AG09319 (cell line): ENCODE results near the gene LCN1.

Experiments
- DNase-seq: peaks from one replicate; pipeline ENCODE4 v3.0.0-alpha.2; 2010; ENCODE audit warnings: low read depth; ENCODE audit errors: extremely low read depth
- CTCF ChIP-seq: IDR thresholded peaks from 2 replicates; pipeline ENCODE4 v1.5.1; 2011; ENCODE audit warnings: low read depth, mild to moderate bottlenecking, inconsistent platforms, low read length, moderate library complexity

Gene LCN1

GRCh38 chr9:135515083-135515951 is 5.9 kb upstream of the LCN1 start:
- no peak for TF ChIP-seq CTCF
- DNase-seq: no peak

GRCh38 chr9:135516132-135516860 is 4.9 kb upstream of the LCN1 start:
- DNase-seq: no peak

GRCh38 chr9:135517407-135517822 is 3.8 kb upstream of the LCN1 start:
- TF ChIP-seq CTCF: no peak
- no peak for DNase-seq

More at GRCh38 chr9:135516132-135516860, 4.9 kb upstream of the LCN1 start:
- no peak for TF ChIP-seq CTCF

GRCh38 chr9:135519179-135519971 is 1.9 kb upstream of the LCN1 start:
- no peak for DNase-seq
- no peak for TF ChIP-seq CTCF

GRCh38 chr9:135521608-135522095 is 412 bp downstream of the LCN1 start:
- TF ChIP-seq CTCF: no peak

GRCh38 chr9:135522137-135522877 is 1.1 kb downstream of the LCN1 start:
- DNase-seq: no peak
- no peak for TF ChIP-seq CTCF

More at GRCh38 chr9:135521608-135522095, 412 bp downstream of the LCN1 start:
- no peak for DNase-seq
